Measurements from ENCODE around the gene KNSTRN. TPM values are rescaled to one million over a fixed set of nuclear protein-coding genes. Genes with fewer than 3 reads are reported as not detected.

Gene KNSTRN
- total RNA-seq, 4 donors from 2014 or later, result 13.5 to 24.3 (median 18.9) TPM

- WGBS, result 48% methylated on average over 9 of the region's 9 CpGs
- TF ChIP-seq POLR2A (IDR thresholded peaks at IDR 0.05), result no peak
- no peak for TF ChIP-seq EP300 (IDR thresholded peaks at IDR 0.05)
- TF ChIP-seq CTCF (IDR thresholded peaks at IDR 0.05), result no peak
- no peak for TF ChIP-seq POLR2AphosphoS5 (IDR thresholded peaks at IDR 0.05)
- Histone ChIP-seq H3K4me1 (peaks cover 15% of the 10 kb centered on the region), H3K27me3 (peaks cover 6% of the 10 kb centered on the region), H3K9me3 (no peaks in the 10 kb centered on the region), H3K27ac (no peak overlapping the region), H3K36me3 (no peaks in the 10 kb centered on the region), H3K4me3 (no peak overlapping the region)
- DNase-seq (ENCODE audit: low spot score in 2 of 2), result no peak
These were observed 27.9 kb upstream of the KNSTRN start for GRCh38 chr15:40354408-40355171.

GRCh38 chr15:40355976-40356585, 26.4 kb upstream of the KNSTRN start:
- peaks cover 6% of the 10 kb centered on the region for H3K27me3 ChIP-seq
- TF ChIP-seq POLR2A (IDR thresholded peaks at IDR 0.05) (no peak), CTCF (IDR thresholded peaks at IDR 0.05) (no peak), POLR2AphosphoS5 (IDR thresholded peaks at IDR 0.05) (no peak), EP300 (IDR thresholded peaks at IDR 0.05) (no peak)
- no CpG with 5 or more reads among the region's 5 CpGs for WGBS
- H3K9me3 ChIP-seq, result no peaks in the 10 kb centered on the region
- no peak for DNase-seq (ENCODE audit: low spot score in 2 of 2)
- no peak overlapping the region for H3K4me3 ChIP-seq
- H3K4me1 ChIP-seq, result peaks cover 15% of the 10 kb centered on the region
- no peaks in the 10 kb centered on the region for H3K36me3 ChIP-seq
- H3K27ac ChIP-seq, result no peak overlapping the region

GRCh38 chr15:40357246-40357645, 25.3 kb upstream of the KNSTRN start:
- no peak for DNase-seq (ENCODE audit: low spot score in 2 of 2)
- peaks cover 6% of the 10 kb centered on the region for H3K27me3 ChIP-seq
- H3K36me3 ChIP-seq, result no peaks in the 10 kb centered on the region
- 71% methylated on average over 1 of the region's 1 CpG for WGBS
- TF ChIP-seq POLR2AphosphoS5 (IDR thresholded peaks at IDR 0.05) (no peak), POLR2A (IDR thresholded peaks at IDR 0.05) (no peak), CTCF (IDR thresholded peaks at IDR 0.05) (no peak), EP300 (IDR thresholded peaks at IDR 0.05) (no peak)
- H3K4me3 ChIP-seq, result no peak overlapping the region
- no peak overlapping the region for H3K27ac ChIP-seq
- H3K9me3 ChIP-seq, result no peaks in the 10 kb centered on the region
- peaks cover 15% of the 10 kb centered on the region for H3K4me1 ChIP-seq

- TF ChIP-seq EP300 (IDR thresholded peaks at IDR 0.05) (no peak), CTCF (IDR thresholded peaks at IDR 0.05) (no peak), POLR2AphosphoS5 (IDR thresholded peaks at IDR 0.05) (no peak), POLR2A (IDR thresholded peaks at IDR 0.05) (no peak)
- DNase-seq (ENCODE audit: low spot score in 2 of 2), result peak; percentile 85 to 89
- Histone ChIP-seq H3K4me1 (peaks cover 15% of the 10 kb centered on the region), H3K27ac (no peak within 1 kb of the TSS), H3K9me3 (no peaks in the 10 kb centered on the region), H3K4me3 (peak within 1 kb of the TSS; percentile 52), H3K36me3 (no peaks in the 10 kb centered on the region), H3K27me3 (peaks cover 6% of the 10 kb centered on the region)
- 4% methylated on average over 57 of the region's 82 CpGs for WGBS
These were observed 24.6 kb upstream of the KNSTRN start, which contains the start of gene DISP2 for GRCh38 chr15:40357723-40358470. DISP2 (plus strand) TSS chr15:40358219; CDS start chr15:40358322, 103 bp downstream.

Data from suprapubic skin (tissue), 4 donors.